Kasumi-1 (cell line): Measurements from ENCODE around the gene ACSF3.

ENCODE experiments used
- DNase-seq, 2 experiments: peaks; one replicate each; lab custom pipeline; 2025; lab: John Stamatoyannopoulos, UW

The ACSF3 gene

GRCh38 chr16:89131783-89132182 lies 38.1 kb downstream of the ACSF3 start:
- DNase-seq, result no peak

GRCh38 chr16:89132194-89133005 lies 38.7 kb downstream of the ACSF3 start:
- DNase-seq, result no peak

- DNase-seq, result no peak
Measured at GRCh38 chr16:89133457-89134127, 39.9 kb downstream of the ACSF3 start.

DNA sequence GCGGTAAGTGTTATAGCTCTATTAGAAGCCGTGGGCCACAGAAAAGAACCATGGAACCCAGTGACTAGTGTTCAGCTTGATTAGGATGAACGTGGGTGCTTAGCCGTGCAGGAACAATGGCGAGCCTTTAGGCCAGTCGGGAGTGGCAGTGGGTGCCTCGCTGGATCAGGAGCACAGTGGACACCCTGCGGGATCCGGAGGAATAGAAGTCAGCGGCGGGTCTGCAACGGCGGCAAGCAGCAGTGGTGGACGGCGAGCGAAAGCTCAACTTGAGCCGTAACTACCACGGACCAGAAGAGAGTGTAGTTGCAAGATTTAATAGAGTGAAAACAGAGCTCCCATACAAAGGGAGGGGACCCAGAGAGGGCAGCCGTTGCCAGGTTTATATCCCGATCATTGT lies 40.6 kb downstream of the ACSF3 start:
- no peak for DNase-seq

GRCh38 chr16:89135166-89135565 lies 41.5 kb downstream of the ACSF3 start:
- no peak for DNase-seq

GRCh38 chr16:89135971-89136765 lies 42.5 kb downstream of the ACSF3 start:
- no peak for DNase-seq

GRCh38 chr16:89136931-89137330 lies 43.3 kb downstream of the ACSF3 start:
- DNase-seq, result no peak

DNA sequence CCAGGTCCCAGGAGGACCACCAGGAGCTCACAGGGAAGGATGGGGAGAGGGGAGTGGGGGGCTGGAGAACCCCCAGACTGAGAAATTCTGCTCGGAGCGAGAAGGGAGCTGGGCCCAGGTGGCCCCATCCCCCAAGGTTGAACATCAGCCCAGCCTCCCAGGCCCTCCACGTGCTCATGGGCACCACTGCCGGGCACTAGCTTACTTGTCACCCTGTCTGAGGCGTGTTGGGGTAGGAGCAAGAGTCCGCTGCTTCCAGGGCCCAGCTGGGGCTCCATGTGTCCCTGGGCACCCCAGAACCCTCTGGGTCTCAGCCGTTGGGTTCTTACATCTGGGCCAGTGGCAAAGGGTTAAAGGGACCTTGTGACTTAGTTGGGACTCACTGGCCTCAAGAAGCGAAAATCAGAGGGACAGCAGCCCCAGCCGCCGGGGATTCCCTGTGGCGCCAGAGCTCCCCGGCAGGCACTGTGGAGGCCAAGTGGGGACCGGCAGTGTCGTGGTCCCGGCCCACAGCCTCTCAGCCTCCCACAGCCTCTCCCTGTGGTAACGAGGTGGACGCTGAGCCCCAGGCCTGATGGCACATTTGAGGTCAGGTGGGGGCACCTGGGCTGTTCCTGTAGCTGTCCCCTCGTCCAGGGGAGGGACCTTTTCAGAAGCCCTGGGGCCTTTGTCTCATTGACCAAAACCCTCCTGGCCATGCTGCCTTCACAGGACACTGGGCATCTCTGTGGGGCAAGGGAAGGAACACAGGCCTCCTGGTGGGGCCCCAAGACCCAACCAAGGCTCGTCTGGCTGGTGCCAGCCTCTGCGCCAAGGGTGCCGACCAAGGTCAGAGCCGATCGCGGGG lies 44.2 kb downstream of the ACSF3 start:
- no peak for DNase-seq

GRCh38 chr16:89138513-89138795 lies 44.8 kb downstream of the ACSF3 start:
- no peak for DNase-seq

DNA sequence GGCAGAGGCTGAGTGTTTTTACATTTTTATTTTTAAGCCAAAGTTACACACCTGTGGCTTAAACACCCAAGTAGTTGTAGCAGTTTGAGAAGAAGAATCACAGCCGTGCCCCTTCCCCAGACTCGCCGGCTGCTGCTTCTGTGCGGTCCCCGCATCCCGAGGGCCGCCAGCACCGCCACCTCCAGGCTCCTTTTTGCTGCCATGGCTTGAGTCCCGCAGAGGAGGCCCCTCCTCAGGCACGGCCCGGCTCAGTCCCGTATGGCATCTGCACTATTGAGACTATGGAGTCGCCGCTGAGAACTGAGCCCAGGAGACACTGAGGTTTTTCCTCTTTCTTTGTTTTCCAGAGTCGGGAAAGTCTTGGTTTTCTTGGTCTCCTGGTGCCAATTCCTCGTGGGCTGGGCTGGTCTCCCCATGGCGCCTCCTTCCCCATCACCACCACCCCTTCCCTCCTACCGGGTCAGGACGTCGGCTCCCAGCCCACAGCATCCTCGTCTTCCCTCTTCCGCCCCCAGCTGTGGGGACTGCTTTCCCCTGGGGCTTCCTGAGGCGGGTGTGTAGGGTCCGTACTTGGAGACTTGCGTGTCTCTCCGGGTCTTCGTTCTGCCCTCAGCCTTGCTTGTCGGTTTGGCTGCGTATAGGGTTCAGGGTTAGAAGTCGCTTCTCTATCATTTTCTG lies 45.3 kb downstream of the ACSF3 start:
- no peak for DNase-seq

DNA sequence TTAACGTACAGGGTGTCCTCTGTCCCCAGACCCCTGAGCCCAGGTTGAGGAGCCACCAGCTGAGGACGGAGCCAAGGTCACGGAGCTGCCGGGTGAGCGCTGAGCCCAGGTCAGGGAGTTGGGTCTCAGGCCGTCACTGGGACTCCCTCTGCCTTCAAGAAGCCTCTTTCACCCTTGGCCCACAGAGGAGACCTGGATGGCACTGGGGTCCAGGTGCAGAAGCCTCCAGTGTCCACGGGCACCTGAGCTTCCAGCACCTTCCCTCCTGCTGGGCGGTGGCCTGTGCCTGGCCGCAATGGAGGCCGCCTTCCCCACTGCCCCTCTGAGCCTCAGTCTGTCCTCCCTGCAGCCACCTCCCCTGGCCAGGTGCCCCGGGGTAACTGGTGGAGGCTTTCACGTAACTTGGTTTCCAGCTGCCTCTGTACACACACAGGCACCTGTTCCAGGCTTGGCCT lies 46.3 kb downstream of the ACSF3 start:
- DNase-seq, result no peak

GRCh38 chr16:89140401-89140800 lies 46.7 kb downstream of the ACSF3 start:
- DNase-seq, result no peak

GRCh38 chr16:89140981-89141883 lies 47.6 kb downstream of the ACSF3 start:
- DNase-seq, result no peak

- no peak for DNase-seq
Measured at GRCh38 chr16:89141884-89142267, 48.2 kb downstream of the ACSF3 start.

DNA sequence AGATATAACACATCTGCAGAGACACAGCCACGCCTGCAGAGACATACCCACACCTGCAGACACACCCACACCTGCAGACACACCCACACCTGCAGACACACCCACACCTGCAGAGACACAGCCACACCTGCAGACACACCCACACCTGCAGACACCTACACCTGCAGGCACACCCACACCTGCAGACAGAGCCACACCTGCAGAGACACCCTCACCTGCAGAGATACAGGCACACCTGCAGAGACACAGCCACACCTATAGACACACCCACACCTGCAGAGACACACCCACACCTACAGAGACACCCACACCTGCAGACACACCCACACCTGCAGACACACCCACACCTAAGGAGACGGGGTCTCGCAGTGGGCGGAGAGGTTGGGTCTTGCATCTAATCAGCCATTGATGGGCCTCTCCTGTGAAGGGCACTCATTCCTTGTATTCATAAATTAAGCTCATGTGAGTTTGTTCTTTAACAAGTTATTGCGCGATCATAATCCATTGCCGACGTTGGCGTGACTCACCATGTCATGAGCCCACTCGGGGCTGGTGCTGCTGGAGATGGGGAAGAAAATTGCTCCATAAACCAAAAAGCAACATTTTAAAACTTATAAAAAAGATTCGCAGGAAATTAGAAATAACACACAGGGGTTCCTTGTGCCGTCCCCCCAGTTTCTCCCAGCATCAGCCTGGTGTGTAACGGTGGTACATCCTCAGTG lies 49.0 kb downstream of the ACSF3 start:
- DNase-seq, result no peak

DNA sequence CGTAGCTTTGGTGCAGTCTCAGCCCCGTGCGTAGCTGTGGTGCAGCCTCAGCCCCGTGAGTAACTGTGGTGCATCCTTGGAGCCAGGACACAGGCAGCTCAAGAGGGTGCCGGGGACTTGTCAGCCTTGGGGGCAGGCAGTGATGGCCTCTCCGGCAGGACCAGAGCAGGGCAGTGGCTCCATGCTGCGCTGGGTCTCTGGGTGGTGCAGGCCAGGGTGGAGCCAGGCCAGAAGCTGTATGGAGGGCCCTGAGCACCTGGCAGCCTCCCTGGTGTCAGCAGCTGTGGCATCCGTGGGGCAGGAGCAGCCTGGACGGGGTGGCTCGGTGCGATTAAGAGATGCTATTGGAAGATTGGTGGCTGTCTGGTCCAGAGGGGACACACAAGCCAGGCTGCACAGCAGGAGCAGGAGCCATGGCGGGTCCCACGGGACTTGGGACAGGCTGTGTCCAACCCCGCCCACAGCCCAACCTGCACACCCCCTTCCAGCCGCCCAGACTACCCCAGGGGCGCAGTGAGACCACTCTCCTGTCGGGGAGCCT lies 49.6 kb downstream of the ACSF3 start:
- DNase-seq, result no peak

GRCh38 chr16:89143911-89144675 lies 50.4 kb downstream of the ACSF3 start:
- no peak for DNase-seq

GRCh38 chr16:89144681-89145080 lies 51.0 kb downstream of the ACSF3 start:
- no peak for DNase-seq
